Uterus (tissue), 4 donors: ENCODE data around the gene MXRA7. TPM values are rescaled to one million over a fixed set of nuclear protein-coding genes. Genes with fewer than 3 reads are reported as not detected.

ENCODE experiments used
- microRNA counts, 2 donors: library from miRNA; unstranded; fragments of <30 nt; microRNA quantifications; one replicate each; lab custom pipeline; 2016 to 2017
- microRNA-seq: library from miRNA; unstranded; fragments of <30 nt; microRNA quantifications from one replicate; pipeline ENCODE4, GENCODE V29; 2016; ENCODE audit warnings: borderline microRNAs expressed, borderline replicate concordance
- small RNA-seq: library from RNA; depleted of rRNA; stranded (forward); fragments of <200 nt; gene quantifications from one replicate; pipeline ENCODE3, GENCODE V24; 2016
- total RNA-seq, 4 donors: library from RNA; depleted of rRNA in 3 of 4; stranded (reverse); fragments of >200 nt in 3 of 4; gene quantifications; one replicate each; pipeline versions ENCODE4 v1.1.0 to v1.2.4, GENCODE V29; 2014 to 2023
- donor health status: DM: yes; HTN: yes; CAD: no.

MXRA7 gene
- total RNA-seq, 4 donors from 2014 or later = 174 to 250 (median 197) TPM

MicroRNA genes within 50 kb of the gene (microRNA counts, 767-probe panel; counts per million panel counts)
- microRNA hsa-miR-636 (lab: Ali Mortazavi, UCI) = 0 counts per million in 2 donors

Small RNAs within 50 kb of the gene (microRNA-seq; reads per million reads assigned to microRNA genes)
- not detected for gene MIR636

Small RNAs within 50 kb of the gene (small RNA-seq; reads per million reads assigned to genes)
- not detected for gene AC005837.3
- gene RF02271 = not detected
- gene RNU6-227P = not detected
- not detected for gene RNU6-97P
- gene RNY4P36 = not detected

Other genes with a start within 250 kb of the MXRA7 start
- not detected for gene AANAT, start 243.4 kb downstream of the MXRA7 start, total RNA-seq
- gene RHBDF2, start 209.5 kb downstream of the MXRA7 start, total RNA-seq = 10 to 100 TPM in 2 of 4 donors, 1 to 10 TPM in 2; 3.8 to 26.1 (median 8.4) TPM
- 10 to 100 TPM in 2 of 4 donors, 1 to 10 TPM in 2; 7.8 to 33.2 (median 19.8) TPM for gene CYGB, start 173.3 kb downstream of the MXRA7 start, total RNA-seq
- gene PRCD, start 170.9 kb downstream of the MXRA7 start, total RNA-seq = 10 to 100 TPM in 1 of 4 donors, under 1 TPM in 2, not detected in 1; 0.26 to 13.4 (median 0.69) TPM
- 1 to 10 TPM in 2 of 4 donors, under 1 TPM in 1, not detected in 1; 0.59 to 9.5 (median 5.3) TPM for gene ST6GALNAC2, start 125.1 kb downstream of the MXRA7 start, total RNA-seq
- gene ST6GALNAC1, start 67.2 kb downstream of the MXRA7 start, total RNA-seq = 10 to 100 TPM in 1 of 4 donors, 1 to 10 TPM in 3; 1.5 to 11.8 (median 3.2) TPM
- gene JMJD6, start 15.6 kb upstream of the MXRA7 start, total RNA-seq = 10 to 100 TPM in 3 of 4 donors, 1 to 10 TPM in 1; 5.9 to 40.8 (median 21.2) TPM
- gene METTL23, start 15.9 kb upstream of the MXRA7 start, total RNA-seq = 10 to 100 TPM; 13.8 to 32.5 (median 21.6) TPM
- gene SRSF2, start 26.4 kb upstream of the MXRA7 start, total RNA-seq = 100 to 1,000 TPM; 127 to 753 (median 167) TPM
- gene MFSD11, start 27.2 kb upstream of the MXRA7 start, total RNA-seq = 10 to 100 TPM; 32.0 to 69.2 (median 45.2) TPM
- 1 to 10 TPM in 2 of 4 donors, under 1 TPM in 1, not detected in 1; 0.59 to 3.3 (median 1.5) TPM for gene MGAT5B, start 157.4 kb upstream of the MXRA7 start, total RNA-seq